ENCODE data around the gene IRAK2. TPM values are rescaled to one million over a fixed set of nuclear protein-coding genes. Genes with fewer than 3 reads are reported as not detected.
"Not testable (repeated sequence)": the region's sequence is repeated elsewhere in the genome, so short reads cannot be mapped to it uniquely, and the experiment has no call there.

Gene IRAK2
- total RNA-seq, 1 donor: 4.8 TPM

DNA sequence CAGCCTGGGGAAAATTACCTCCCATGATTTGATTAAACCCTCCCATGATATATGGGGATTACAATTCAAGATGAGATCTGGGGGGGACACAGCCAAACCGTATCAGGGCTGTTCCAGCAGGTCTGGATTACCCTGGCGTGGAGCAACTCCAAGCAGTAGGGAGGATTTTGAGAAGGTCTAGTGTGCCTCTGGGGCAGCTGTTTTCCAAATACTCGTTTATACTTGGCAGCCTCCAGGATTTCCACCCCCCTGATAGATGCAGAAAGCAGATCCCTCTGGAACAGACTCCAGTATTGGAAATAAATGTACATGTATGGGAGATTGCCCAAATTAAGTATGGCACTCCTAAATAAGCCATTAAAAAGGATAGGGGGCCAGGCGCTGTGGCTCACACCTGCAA is 7.7 kb upstream of the IRAK2 start:
- DNase-seq (ENCODE audit: low read depth in 2 of 3, low spot score in 2 of 3): no peak

- DNase-seq (ENCODE audit: low read depth in 2 of 3, low spot score in 2 of 3): not testable (repeated sequence)
These were observed 6.2 kb upstream of the IRAK2 start for GRCh38 chr3:10158555-10158954.

DNA sequence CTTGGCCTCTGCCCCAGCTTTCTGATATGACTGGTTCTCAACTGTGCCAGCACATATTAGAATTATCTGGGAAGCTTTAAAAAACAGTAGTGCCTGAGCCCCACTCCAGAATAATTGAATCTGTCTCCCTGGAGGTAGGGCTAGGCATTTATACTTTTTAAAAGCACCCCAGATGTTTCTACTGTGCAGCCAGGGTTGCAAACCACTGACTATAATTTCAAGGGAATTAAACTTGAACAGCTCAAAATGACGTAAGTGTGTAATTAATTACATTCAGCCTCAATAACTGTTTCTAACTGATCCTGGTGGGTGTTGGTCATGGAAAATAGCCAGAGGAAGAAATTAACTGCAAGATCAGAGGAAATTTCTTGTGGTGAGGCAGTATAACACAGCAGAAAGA is 4.4 kb upstream of the IRAK2 start:
- DNase-seq (ENCODE audit: low read depth in 2 of 3, low spot score in 2 of 3): no peak

DNA sequence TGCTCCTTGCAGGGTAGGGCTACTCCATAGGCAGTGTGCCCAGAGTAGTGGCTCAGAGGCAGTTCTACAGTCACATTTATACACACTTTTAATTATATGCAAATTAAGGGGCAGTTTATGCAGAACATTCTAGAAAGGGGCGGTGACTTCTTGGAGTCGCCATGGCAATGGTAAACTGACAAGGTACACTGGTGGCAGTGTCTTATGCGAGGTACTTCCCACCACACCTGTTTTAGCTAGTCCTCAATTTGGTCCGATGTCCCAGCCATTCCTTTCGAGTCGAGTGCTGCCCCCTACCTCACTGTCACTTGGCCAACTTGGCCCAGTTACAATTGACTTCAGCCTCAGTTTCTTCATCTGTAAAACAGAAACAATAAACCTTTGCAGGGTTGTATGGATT is 3.8 kb upstream of the IRAK2 start:
- no peak for DNase-seq (ENCODE audit: low read depth in 2 of 3, low spot score in 2 of 3)

DNA sequence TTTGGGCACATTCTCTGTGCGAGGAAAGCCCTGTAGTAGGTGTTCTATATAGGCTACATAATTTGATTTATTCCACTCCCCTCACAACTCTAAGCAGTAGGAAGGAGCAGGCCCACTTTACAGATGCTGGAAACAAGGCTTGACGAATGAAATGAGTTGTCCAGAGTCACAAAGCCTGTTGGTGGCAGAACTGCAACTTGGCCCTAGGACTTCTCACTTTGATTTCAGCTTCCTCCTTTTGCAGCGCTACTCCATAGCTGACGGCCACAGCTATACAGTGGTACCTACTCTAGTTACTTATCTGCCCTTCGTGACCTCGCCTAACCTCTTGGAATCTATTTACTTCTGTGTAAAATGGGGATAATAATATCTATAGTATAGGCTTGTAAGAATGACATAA is 2.5 kb upstream of the IRAK2 start:
- peak in 1 of 3 donors; percentile 36 for DNase-seq (ENCODE audit: low read depth in 2 of 3, low spot score in 2 of 3)

DNA sequence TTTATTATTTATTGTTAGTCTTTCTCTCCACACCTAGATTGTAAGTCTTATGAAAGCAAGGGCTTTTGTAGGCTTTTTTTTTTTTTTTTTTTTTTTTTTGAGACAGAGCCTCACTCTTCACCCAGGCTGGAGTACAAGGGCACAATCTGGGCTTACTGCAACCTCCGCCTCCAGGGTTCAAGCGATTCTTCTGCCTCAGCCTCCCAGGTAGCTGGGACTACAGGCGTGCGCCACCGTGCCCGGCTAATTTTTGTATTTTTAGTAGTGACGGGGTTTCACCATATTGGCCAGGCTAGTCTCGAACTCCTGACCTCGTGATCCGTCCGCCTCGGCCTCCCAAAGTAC is 546 bp upstream of the IRAK2 start:
- DNase-seq (ENCODE audit: low read depth in 2 of 3, low spot score in 2 of 3): not testable (repeated sequence)

- no peak for DNase-seq (ENCODE audit: low read depth in 2 of 3, low spot score in 2 of 3)
These were observed 1.5 kb downstream of the IRAK2 start for GRCh38 chr3:10166213-10166604.

GRCh38 chr3:10169000-10169496 is 4.3 kb downstream of the IRAK2 start:
- no peak for DNase-seq (ENCODE audit: low read depth in 2 of 3, low spot score in 2 of 3)

- DNase-seq (ENCODE audit: low read depth in 2 of 3, low spot score in 2 of 3): no peak
These were observed 6.3 kb downstream of the IRAK2 start for GRCh38 chr3:10170915-10171478.

- DNase-seq (ENCODE audit: low read depth in 2 of 3, low spot score in 2 of 3): no peak
These were observed 8.6 kb downstream of the IRAK2 start for GRCh38 chr3:10173095-10173925.

GRCh38 chr3:10173926-10174435 is 9.3 kb downstream of the IRAK2 start:
- DNase-seq (ENCODE audit: low read depth in 2 of 3, low spot score in 2 of 3): no peak

DNA sequence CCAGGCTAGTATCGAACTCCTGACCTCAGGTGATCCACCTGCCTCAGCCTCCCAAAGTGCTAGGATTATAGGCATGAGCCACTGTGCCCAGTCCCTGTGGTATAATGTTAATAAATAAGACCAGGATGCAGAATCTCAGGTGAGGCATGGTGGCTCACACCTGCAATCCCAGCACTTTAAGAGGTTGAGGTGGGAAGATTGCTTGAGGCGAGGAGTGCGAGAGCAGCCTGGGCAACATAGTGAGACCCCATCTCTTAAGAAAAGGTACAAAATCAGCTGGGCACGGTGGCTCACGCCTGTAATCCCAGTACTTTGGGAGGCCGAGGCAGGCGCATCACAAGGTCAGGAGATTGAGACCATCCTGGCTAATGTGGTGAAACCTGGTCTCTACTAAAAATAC is 10.6 kb downstream of the IRAK2 start:
- DNase-seq (ENCODE audit: low read depth in 2 of 3, low spot score in 2 of 3): not testable (repeated sequence)

- DNase-seq (ENCODE audit: low read depth in 2 of 3, low spot score in 2 of 3): not testable (repeated sequence)
These were observed 11.4 kb downstream of the IRAK2 start for GRCh38 chr3:10176150-10176549.

- DNase-seq (ENCODE audit: low read depth in 2 of 3, low spot score in 2 of 3): no peak
These were observed 13.0 kb downstream of the IRAK2 start for GRCh38 chr3:10177737-10178136.

- DNase-seq (ENCODE audit: low read depth in 2 of 3, low spot score in 2 of 3): no peak
These were observed 14.2 kb downstream of the IRAK2 start for GRCh38 chr3:10178892-10179291.

- no peak for DNase-seq (ENCODE audit: low read depth in 2 of 3, low spot score in 2 of 3)
These were observed 15.6 kb downstream of the IRAK2 start for GRCh38 chr3:10180289-10180688.

GRCh38 chr3:10180738-10181295 is 16.1 kb downstream of the IRAK2 start:
- no peak for DNase-seq (ENCODE audit: low read depth in 2 of 3, low spot score in 2 of 3)

GRCh38 chr3:10182950-10183349 is 18.2 kb downstream of the IRAK2 start:
- DNase-seq (ENCODE audit: low read depth in 2 of 3, low spot score in 2 of 3): no peak

GRCh38 chr3:10184250-10184649 is 19.5 kb downstream of the IRAK2 start:
- no peak for DNase-seq (ENCODE audit: low read depth in 2 of 3, low spot score in 2 of 3)

- peak in 1 of 3 donors; percentile 60 for DNase-seq (ENCODE audit: low read depth in 2 of 3, low spot score in 2 of 3)
These were observed 21.4 kb downstream of the IRAK2 start for GRCh38 chr3:10185804-10186762.

All from hematopoietic multipotent progenitor cell (in vitro differentiated cells).